ENCODE results near the gene SPOCK1. TPM values are rescaled to one million over a fixed set of nuclear protein-coding genes. Genes with fewer than 3 reads are reported as not detected.

SPOCK1 gene
- total and polyA plus RNA-seq, 2 of the 4 experiments (the other 2 are of a cell fraction): 5.0 to 20.3 TPM

DNA sequence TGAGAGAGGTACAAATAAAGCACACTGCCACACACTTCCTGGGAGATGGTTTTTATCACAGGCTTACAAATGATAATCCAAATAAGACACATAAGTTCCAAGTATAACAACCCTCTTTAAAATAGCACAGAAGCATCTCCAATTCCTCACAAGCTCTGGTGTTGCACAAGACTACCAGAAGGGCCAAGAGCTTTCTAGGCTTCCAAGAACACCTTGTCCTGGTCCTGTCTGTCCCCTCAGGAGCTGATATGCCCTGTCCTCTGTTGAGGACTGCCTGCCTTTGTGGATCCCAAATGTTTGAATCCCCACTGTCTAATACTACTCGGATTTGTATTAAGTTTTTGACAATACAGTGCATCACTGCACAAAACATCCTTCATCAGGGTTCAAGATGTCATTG lies 110.1 kb downstream of the SPOCK1 start:
- ATAC-seq (ENCODE audit: low read depth): no peak

More for the DNA sequence above, 110.1 kb downstream of the SPOCK1 start:
- TF ChIP-seq CHD1 (IDR thresholded peaks at IDR 0.05; ENCODE audit: low read depth, low read length): no peak
- no peak for TF ChIP-seq MXI1 (IDR thresholded peaks at IDR 0.05; ENCODE audit: borderline replicate concordance, low read depth, low read length)
- TF ChIP-seq ELK1 (IDR thresholded peaks at IDR 0.05; ENCODE audit: borderline replicate concordance, low read depth, low read length): no peak
- TF ChIP-seq FOS (IDR thresholded peaks at IDR 0.05; ENCODE audit: low read depth, low read length): no peak
- no peak for TF ChIP-seq BHLHE40 (IDR thresholded peaks at IDR 0.05; ENCODE audit: low read depth, low read length)
- no peak for TF ChIP-seq RCOR1 (IDR thresholded peaks at IDR 0.05; ENCODE audit: insufficient replicate concordance, low read length)
- no peak for TF ChIP-seq USF2 (IDR thresholded peaks at IDR 0.05; ENCODE audit: low read depth, low read length)
- no peak for TF ChIP-seq SMC3 (IDR thresholded peaks at IDR 0.05; ENCODE audit: low read depth, low read length)
- H4K8ac ChIP-seq (ENCODE audit: low read depth in 2 of 2, low read length in 2 of 2): no peak overlapping the region
- intact Hi-C loops (cut with micrococcal nuclease) (no loop called here), in situ Hi-C loops (cut with MboI; ENCODE audit: low sequenced_read_pairs) (no loop called here), dilution Hi-C loops (cut with HindIII; ENCODE audit: low sequenced_read_pairs, unreplicated experiment) (no loop called here)
- peaks cover 1% of the 10 kb centered on the region; the same call in 1 of the 2 replicates for H3K9me3 ChIP-seq (ENCODE audit: control insufficient read depth, insufficient read depth, low read length)
- H3K9ac ChIP-seq (ENCODE audit: low read depth, low read length): no peak overlapping the region
- H2AK9ac ChIP-seq (replicated peaks; ENCODE audit: low read depth, low read length, poor library complexity): no peak overlapping the region
- H3K56ac ChIP-seq (ENCODE audit: extremely low read depth, insufficient read depth, low read length): no peak overlapping the region
- no peak overlapping the region for H2BK15ac ChIP-seq (ENCODE audit: low read depth, low read length)
- no peaks in the 10 kb centered on the region for H4K20me1 ChIP-seq (ENCODE audit: insufficient read depth, low read length)
- no peak overlapping the region for H2AFZ ChIP-seq (replicated peaks; ENCODE audit: low read length, poor library complexity)
- CTCF ChIA-PET: no interaction called here
- WGBS, 2 experiments (ENCODE audit: extremely low coverage in 2 of 2, insufficient read length in 1 of 2): no CpG with 5 or more reads among the region's 1 CpG
- no peak overlapping the region for H3K18ac ChIP-seq (ENCODE audit: low read depth, low read length)
- H3K36me3 ChIP-seq (ENCODE audit: control insufficient read depth, insufficient read depth, low read length): no peaks in the 10 kb centered on the region
- H4K5ac ChIP-seq (ENCODE audit: low read depth, low read length): no peak overlapping the region
- POLR2A ChIA-PET (ENCODE audit: unreplicated experiment): no interaction called here
- no peaks in the 10 kb centered on the region for H3K4me1 ChIP-seq (ENCODE audit: control insufficient read depth, insufficient read depth, low read length)
- no peaks in the 10 kb centered on the region for H3K9me1 ChIP-seq (ENCODE audit: insufficient read depth, low read length)
- no peak overlapping the region for H3K27ac ChIP-seq (ENCODE audit: insufficient read depth, low read length)
- H2BK5ac ChIP-seq (ENCODE audit: low read depth, low read length, poor library complexity, severe bottlenecking): no peak overlapping the region
- DNase-seq: no peak
- no peak overlapping the region for H3K4ac ChIP-seq (ENCODE audit: low read depth, low read length)
- no peak overlapping the region for H2AK5ac ChIP-seq (ENCODE audit: low read depth, low read length)
- H3K4me2 ChIP-seq (ENCODE audit: low read depth, low read length): no peak overlapping the region
- no peak overlapping the region for H2BK20ac ChIP-seq (ENCODE audit: low read depth, low read length)
- H3K23ac ChIP-seq (ENCODE audit: low read depth, low read length): no peak overlapping the region
- BruUV-seq (replicated peaks): no TSS peak
- no peaks in the 10 kb centered on the region for H3K79me1 ChIP-seq (ENCODE audit: low read depth in 1 of 2, low read length in 2 of 2)
- no peaks in the 10 kb centered on the region for H3K27me3 ChIP-seq (ENCODE audit: control insufficient read depth, insufficient read depth, low read length)
- H3K14ac ChIP-seq (replicated peaks; ENCODE audit: low read depth, low read length): no peak overlapping the region
- H4K91ac ChIP-seq (ENCODE audit: insufficient read depth, low read depth, low read length): no peak overlapping the region
- no peak overlapping the region for H3K4me3 ChIP-seq (ENCODE audit: insufficient read depth, low read depth, low read length)
- no peak overlapping the region for H2BK120ac ChIP-seq (ENCODE audit: low read depth, low read length)

Data from IMR-90 (cell line).